Measurements from ENCODE around the gene ANKH.
"Not testable (repeated sequence)": the region's sequence is repeated elsewhere in the genome, so short reads cannot be mapped to it uniquely, and the experiment has no call there.

The ANKH gene

DNA sequence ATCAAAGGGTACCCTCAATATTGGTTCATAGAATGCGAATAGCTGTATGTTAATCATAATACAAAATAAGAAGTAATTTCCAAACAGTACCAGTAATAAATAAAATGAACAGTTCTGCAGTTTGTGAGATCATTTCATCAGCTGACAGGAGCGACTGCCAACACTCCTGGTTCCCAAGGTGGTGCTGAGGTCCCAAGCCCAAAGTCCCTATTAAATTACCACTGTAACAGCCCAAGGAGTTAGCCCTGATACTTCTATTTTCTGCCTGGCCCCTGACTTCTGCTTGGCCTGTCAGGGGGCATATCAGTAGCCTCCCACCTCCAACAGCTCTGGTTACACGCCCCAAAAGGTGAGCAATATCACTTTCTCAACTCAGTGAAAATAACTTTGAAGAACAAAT, 47.1 kb downstream of the ANKH start:
- no peak for DNase-seq

DNA sequence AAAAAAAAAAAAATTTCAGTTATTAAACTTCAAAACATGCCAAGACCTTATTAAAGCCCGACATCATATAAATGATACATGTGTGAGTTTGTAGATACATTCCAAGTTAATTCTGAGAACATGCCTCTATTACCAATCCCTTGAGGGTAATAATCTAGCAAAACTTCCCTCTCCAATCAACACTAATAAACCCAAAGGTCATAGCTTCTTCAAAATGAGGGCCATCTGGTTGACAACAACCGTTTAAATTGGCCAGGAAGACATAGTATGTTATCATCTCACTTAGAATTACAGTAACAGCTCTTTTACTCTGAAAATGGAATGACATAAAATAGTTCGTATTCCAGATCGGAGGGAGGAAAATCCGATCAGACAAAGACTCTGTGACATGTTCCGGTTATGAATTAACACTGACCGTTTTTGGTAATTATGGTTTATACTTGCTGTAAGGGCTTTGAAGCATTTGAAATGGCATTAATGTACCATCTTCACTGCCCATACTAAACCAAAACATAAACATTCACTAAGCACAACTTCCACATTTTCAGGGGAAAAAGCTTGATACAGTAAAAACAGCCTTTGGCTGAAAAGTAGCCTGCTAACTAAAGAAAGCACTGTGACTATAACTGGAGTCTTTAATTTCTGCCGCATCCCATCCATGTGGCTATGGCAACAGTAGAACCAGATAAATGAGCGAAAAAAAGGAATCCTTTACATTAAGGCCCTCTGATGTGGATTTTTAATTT, 50.3 kb downstream of the ANKH start:
- DNase-seq: no peak

DNA sequence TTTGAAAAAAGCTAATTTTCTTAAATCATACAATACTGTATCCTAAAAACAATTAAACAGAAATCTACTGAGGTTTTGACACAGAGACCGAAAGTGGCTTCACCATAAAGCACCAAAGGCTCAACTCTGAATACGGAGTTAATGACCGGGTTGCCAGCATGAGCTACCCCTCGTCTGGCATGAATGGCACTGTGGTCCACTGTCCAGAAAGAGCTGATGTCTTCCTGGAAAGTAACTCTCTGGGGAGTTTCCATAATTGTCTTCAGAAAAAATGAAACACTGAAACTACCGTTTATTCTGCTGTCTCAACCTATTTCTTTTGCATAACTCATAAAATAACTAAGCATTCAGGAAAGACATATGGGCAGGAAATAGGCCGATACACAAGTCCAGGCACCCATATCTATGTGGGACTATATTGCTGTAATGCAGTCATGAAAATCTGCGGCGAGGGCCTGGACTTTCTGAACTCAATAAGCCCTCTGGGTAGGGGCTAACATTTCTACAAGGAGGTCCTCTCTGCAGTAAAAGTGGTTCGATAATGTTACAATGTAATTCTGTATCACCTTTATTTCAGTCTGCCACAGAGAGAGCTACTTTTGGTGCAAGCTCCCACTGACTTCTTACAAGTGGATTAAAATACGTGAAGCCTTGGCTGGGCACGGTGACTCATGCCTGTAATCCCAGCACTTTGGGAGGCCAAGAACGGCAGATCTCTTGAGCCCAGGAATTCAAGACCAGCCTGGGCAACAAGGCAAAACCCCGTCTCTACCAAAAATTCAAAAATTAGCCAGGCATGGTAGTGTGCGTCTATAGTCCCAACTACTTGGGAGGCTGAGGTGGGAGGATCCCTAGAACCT, 52.4 kb downstream of the ANKH start:
- peak; percentile 14 for DNase-seq

DNA sequence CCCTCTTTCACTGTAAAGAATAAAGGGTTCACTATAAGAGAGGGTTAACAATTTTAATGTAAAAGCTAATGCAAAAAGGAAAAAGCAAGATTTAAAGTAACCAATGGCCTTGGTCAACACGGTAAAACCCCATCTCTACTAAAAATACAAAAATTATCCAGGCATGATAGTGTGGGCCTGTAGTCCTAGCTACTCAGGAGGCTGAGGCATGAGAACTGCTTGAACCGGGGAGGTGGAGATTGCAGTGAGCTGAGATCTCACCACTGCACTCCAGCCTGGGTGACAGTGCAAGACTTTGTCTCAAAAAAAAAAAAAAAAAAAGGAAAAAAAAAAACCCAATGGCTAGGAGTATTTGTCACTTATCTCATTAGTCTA, 53.8 kb downstream of the ANKH start:
- DNase-seq: not testable (repeated sequence)

DNA sequence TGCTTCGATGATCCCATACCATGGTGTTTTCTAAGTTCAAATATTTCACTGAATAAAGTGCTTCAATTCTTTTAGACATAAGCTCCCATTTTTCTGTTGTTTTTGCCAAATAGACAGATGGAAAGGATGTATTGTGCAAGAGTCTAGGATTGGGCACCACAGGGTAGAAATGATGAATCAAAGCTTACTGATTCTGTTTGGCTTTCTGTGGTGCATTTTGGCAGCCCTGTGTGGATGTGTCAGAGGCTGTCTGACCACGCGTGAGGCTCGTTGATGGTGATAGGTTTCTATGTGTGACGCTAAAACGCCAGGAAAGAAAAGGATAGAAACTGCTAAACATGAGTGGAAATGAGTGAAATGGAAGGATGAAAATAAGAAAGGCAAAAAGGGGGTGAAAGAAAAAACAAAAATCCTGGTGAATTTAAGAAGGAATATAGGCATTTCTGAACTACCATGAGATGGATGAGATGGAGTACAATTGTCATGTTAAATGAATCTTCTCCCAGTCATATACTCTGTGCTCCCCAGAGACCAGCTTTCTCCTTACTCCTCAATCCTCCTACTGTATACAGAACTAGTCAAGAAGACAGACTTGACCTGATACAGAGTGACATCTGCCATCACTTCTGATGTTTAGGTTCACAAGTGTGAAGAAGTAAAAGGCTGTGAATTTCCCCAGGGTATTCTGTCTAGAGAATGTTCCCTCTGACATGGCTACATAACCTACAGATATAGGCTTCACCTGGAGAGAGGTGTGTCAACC, 54.4 kb downstream of the ANKH start:
- peak; percentile 93 for DNase-seq

DNA sequence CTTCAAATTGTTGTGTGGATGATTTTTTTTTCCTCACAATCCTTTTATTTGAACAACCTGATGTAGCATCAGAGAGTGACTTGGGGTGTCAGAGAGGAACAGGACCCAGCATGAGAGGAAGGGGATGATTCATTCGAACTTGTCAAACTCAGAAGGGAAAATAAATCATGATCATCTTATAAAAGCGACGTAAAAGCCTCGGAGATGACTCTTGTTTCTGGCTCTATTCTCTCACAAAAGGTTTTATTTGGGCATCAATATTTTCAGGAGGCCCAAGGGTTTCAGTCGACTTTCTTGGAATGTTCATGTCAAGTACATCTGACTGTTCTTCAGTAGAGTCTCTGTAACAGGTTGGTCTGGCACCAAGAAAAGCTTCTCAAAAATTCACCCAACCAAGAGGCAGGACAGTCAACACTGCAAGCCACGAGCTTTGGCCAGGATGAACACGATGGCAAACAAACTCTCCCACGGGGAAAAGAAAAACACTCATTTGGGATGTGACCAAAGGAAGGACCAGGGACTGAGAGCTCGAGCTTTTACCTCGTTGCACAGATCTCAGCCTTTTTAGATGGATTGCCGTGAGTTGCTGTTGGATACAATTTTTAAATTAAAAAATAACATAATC, 55.1 kb downstream of the ANKH start:
- no peak for DNase-seq

DNA sequence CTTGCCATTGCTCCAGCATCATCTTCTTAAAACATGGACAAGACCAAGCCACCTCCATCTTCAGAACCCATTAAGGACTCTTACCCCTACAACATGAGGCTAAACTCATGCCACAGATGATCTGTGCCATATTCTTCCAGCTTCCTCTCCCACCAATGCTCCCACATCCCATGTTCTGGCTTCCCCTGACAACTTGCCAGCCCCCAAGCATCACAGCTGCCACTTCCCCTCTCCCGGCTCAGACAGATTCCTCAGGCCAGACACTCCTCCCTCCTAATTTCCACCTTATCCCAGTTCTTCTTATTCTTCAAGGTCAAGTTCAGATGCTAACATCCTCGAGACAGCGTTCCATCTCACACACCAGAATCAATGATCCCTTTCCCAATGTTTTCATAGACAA, 57.8 kb downstream of the ANKH start:
- no peak for DNase-seq

DNA sequence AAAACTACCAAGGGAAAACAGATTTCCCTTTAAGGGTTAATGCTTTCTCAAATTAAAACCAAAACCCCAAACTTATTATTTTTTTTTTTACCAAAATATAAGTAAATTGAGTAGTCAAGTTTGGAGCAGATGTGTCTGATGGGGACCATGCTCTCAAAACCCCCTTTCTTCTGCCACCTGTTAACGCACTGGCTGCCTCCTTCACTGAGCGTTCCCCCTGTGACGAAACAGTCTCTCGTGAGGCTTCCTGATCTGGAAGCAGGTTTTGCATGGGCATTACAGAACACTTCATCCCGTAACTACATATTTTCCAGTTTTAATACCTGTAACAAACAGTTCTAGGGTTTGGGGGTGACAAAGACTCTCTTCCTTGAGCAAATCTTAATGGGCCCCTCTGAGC, 59.4 kb downstream of the ANKH start:
- DNase-seq: no peak

DNA sequence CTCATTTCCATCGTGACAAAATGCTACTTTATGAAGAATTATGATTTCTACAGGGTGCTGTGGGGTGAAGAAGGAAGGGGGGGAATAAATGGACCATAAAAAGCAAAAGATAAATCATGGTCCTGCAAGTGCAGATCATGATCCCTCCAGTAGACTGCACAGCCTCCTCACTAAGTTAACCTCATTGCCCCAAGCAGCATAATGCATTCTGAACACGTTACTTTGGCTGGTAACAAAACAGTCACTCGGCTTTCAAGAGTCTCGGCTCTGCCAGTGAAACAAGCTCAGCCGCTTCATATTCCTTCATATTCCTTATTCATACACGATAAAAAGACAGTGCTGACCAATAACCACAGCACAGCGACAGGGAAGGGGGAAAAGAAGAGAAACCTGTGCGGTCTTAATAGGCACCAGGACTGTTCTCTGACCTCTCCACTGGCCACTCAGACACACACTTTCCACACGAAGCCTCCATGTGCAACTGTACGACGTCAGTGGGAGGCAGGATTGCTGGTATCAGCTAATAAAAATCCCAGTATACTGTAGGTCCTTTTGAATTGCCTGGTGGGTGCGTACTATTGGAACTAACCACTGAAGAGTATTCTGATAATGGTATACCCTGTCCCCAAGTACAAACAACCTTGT, 60.5 kb downstream of the ANKH start:
- DNase-seq: no peak

DNA sequence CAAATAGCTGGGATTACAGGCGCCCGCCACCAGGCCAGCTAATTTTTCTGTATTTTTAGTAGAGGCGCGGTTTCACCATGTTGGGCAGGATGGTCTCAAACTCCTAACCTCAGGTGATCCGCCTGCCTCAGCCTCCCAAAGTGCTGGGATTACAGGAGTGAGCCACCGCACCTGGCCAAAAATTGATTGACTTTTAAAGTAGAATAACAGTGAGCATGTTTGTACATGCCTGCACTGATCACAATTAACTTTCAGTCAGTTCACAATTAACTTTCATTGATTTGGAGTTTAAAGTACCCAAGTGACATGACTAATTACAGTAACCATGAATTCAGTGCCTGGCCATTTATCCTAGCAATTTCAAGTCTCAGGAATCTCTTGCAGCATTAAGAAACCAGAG, 61.3 kb downstream of the ANKH start:
- no peak for DNase-seq

DNA sequence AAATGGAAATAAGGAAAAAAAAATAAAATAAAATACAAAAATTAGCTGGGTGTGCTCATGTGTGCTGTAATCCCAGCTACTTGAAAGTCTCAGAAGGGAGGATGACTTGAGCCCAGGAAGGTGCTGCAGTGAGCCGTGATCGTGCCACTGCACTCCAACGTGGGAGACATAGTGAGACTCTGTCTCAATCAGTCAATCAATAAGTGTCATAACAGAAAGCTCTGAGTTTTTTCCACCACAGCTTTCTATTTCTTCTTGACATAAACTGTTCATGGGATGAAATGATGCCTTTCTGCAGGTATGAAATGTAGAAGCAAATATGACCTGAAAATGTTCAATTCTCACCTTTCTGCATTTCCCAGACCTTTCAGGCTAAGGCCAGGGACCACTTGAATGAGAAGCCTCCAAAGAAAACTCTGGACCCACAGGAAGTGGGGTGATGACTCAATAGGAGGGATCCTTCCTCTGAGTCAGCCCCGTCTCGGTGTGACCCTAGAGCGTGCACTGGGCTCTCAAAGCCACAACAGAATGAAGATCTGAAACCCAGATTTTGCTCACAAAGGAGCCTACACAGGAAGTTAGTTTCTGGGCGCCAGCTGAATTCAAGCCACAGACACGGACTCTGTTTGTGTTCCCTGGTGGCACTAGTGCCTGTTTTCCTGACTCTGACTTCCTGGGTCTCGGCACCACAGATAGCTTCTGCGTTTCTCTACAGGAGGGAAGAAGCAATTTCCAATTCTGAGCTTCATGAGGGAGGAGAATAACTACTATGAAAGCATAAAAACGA, 62.0 kb downstream of the ANKH start:
- DNase-seq: peak; percentile 90

DNA sequence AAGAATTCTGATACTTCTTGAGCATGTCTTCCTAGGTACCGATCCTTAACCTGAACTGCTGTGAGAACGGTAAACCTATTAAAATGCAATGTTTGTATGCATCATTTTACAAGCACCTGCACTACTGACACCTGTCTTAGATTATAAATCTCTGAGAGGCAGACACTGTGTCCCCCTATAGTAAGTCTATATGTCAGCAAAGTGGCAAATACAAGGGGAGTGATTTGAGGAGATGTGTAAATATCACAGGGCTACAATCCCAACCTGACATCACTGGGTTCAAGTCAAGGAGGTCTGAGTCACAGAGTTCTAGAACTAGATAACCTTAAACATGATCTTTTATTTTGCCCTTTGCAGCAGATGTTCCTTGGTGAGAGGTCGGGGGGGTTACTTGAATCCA, 64.1 kb downstream of the ANKH start:
- DNase-seq: no peak

DNA sequence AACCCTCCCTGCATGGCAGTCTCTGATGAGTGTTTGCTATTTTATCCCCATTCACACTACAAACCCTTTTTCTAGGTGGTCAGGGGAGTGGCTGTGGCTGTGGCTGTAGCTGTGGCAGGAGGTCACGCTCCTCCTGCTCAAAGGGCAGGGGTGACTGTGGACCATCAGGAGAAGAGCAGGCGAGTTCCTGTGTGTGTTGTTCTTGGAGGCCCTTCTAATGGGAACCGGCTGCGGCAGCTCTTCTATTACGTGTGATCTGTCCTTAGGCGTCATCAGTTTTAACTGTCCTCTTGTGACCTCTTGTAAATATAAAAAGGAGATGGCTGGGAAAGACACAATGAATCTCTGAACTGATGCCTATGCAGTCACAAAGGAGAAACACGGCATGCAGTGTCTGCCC, 65.1 kb downstream of the ANKH start:
- DNase-seq: no peak

DNA sequence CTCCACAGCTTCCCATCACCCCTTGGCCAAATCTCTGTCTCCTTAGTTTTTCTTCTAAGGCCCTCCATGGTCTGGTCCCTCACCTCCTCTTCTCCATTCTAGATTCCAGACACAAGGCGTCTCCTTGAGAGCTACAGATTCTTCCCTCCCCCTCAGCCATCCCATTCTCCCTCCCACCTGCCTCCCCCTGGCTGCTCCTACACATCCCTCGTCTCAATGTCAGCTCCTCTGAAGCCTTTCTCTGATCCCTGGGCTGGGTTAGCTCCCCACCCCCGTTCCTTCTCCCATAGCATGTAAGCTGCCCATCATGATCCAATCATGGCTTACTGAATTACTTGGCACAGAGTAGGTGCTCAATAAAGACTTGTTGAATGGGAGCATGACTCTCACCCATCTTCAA, 69.0 kb downstream of the ANKH start:
- DNase-seq: no peak

DNA sequence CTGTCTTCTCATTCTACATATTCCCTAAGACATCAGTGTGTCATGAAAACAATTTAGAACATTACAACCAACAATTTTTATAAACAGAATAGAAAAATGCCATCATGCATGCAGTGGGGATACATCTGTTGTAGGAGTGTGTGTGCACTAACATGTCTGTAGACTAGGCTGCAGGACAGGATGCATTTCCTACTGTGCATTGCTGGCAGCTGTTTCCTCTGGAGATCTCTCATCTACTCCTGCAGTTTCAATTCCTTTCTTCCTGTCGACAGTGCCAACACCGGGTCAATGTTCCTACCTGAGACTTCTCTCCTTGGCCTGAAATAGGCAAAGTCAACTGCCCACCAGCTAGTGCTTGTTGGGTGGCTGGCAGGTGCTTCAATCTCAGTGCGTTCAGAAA, 69.8 kb downstream of the ANKH start:
- no peak for DNase-seq

DNA sequence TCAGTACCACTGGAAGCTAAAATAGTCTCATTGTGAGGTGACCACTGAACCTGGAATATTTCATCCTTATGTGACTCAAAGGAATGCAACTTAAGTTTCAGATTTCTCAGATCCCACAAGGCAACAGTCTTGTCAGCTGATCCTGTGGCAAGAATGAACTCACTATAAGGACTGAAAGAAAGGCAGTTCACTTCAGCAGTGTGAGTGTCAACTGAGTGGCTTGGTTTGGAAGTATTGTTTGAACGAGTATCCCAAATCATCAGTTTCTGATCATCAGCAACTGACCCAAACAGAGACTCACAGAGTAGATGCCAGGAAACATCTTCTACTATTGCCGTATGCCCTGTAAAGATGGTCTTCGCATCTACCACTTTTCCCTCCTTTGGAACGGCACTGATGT, 74.2 kb downstream of the ANKH start:
- not testable (repeated sequence) for DNase-seq

DNA sequence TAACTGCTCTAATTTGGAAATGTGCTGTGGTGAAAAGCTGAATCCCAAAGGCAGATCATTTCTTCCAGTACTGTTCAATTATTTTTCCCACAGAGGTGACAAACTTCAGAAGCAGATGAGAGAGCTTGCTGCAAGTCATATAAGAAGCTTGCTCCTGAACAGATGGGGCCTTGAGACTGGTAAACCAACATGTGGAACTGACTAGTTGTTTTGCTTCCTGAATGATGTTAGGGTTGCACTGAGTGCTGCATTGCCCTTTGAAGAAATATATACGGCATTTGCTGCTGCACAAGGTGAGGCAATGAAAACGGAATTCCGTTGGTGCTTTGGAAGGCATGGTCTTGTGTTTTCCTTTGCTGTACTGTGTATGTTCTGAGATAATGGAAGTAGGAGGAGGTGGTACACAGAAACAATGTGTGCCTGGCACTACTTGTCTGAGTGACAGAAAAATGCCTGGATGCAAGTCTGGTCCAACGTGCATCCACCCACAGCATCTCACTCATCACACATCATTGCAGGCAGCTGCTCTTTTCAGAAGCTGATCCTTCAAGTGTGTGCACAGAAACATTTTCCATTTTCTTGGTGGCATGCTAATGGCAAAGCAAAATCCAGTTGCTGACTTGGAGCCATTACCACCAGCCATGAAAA, 76.9 kb downstream of the ANKH start:
- no peak for DNase-seq

DNA sequence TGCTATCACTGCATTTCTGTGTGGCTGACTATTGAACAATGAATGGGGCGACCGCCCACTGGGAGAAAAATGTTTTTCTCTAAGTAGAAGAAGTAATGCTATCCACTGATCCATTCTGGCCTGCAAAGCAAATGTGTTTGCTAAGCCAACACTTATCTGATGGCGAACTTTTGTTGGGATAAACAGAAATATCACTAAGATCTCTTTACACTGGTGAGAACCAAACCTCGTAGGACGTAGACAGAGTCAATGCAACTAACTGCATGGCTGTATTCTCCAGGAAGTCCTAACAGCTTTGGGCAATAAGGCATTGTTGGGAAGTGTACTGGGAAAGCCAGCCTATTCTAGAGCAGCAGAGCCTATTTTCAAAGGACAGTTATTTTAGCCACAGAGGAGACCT, 77.7 kb downstream of the ANKH start:
- no peak for DNase-seq

DNA sequence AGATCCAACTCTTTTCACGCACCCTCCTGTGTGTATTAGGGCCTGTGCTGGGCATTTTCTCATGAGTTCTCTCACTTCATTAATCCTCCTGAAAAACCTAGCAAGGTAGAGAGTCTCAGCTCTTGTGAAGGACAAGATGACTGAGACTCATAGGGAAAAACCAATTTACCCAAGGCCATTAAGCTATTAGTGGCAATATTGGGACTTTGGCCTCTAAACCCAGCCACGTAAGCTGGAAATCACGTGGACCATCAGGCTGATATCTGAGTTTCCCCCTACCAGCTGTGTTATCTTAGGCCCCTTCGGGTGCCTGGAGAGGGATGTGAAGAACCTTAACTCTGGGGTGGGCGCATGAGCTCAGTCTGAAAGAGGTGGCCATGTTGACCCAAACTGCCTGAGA, 80.7 kb downstream of the ANKH start:
- DNase-seq: no peak

DNA sequence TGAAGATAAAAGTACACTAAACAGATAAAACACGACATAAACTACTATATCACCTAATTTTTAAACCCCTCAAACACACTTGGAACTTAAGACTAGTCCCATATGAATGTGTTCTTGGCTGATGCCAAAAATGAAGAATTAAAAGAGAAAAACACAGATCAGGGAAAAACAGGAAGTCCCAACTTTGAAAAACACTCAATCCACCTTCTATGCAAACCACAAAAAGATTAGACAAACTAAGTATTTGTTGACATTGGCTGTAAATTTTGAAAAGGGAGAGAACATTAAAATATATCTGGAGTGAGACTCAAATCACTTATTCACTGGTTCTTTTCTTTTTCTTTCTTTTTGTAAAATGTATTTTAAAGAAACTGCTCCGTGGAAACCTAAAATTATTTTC, 81.4 kb downstream of the ANKH start:
- no peak for DNase-seq

DNA sequence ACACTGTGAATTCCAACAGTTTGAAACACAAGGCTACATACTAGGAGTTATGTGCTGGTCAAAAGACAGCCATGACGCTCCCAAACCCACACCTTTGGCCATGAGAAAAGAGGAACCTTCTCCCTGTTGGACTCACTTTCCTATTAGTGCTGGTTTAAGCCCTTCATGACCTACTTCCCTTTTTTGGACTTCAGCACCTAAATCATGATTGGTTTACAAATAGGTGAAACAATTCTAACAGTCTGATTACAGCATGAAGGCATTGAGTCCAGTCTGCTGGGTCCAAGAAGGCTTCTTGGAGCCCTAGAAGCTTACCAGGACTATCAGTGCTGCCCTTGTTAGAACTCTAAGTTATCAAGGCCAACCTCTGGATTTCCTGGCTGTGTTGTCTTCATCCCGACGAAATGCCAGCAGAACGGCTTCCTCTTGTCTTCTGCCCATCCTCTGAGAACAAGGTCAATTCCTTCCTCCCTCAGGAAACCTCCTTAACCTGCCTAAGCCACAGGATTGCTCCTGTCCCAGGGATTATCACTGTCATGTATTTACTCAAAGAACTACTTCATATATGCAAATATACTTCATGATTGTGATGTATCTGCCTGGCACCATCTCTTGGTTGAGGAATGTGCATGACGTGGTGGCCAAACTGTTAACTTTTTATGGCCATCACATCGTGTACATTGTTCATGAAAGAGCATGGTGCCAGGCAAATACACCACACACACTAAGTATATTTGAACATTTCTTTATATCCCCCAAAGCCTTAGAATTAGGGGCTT, 83.6 kb downstream of the ANKH start:
- no peak for DNase-seq
